Fibroblast of gingiva (primary cell): Measurements from ENCODE around the gene GPR21.

Source experiments
- DNase-seq: peaks from one replicate; pipeline ENCODE4 v3.0.0-alpha.2; 2011; ENCODE audit warnings: low read depth

Gene GPR21

GRCh38 chr9:123033864-123034601 lies 566 bp downstream of the GPR21 start:
- no peak for DNase-seq

- DNase-seq = no peak
Measured at GRCh38 chr9:123034881-123035510, 1.5 kb downstream of the GPR21 start.

- DNase-seq = no peak
Measured at GRCh38 chr9:123035791-123036190, 2.3 kb downstream of the GPR21 start.

- no peak for DNase-seq
Measured at GRCh38 chr9:123036893-123037545, 3.6 kb downstream of the GPR21 start.

GRCh38 chr9:123039617-123040219 lies 6.3 kb downstream of the GPR21 start:
- DNase-seq = no peak

- no peak for DNase-seq
Measured at GRCh38 chr9:123040801-123041200, 7.3 kb downstream of the GPR21 start.

- no peak for DNase-seq
Measured at GRCh38 chr9:123041489-123041888, 8.0 kb downstream of the GPR21 start.

- no peak for DNase-seq
Measured at GRCh38 chr9:123043081-123043939, 9.8 kb downstream of the GPR21 start.

- peak; percentile 70 for DNase-seq
Measured at GRCh38 chr9:123044586-123044985, 11.1 kb downstream of the GPR21 start.

GRCh38 chr9:123046406-123047195 lies 13.1 kb downstream of the GPR21 start:
- no peak for DNase-seq

GRCh38 chr9:123048748-123049147 lies 15.3 kb downstream of the GPR21 start:
- peak; percentile 58 for DNase-seq

- peak; percentile 70 for DNase-seq
Measured at GRCh38 chr9:123049589-123050222, 16.2 kb downstream of the GPR21 start.

- DNase-seq = no peak
Measured at GRCh38 chr9:123053046-123053445, 19.6 kb downstream of the GPR21 start.

- DNase-seq = no peak
Measured at GRCh38 chr9:123053711-123054110, 20.2 kb downstream of the GPR21 start.

- DNase-seq = peak; percentile 78
Measured at GRCh38 chr9:123058834-123059233, 25.4 kb downstream of the GPR21 start.

- DNase-seq = no peak
Measured at GRCh38 chr9:123059472-123060220, 26.2 kb downstream of the GPR21 start.

- no peak for DNase-seq
Measured at GRCh38 chr9:123061216-123061615, 27.7 kb downstream of the GPR21 start.

- peak; percentile 14 for DNase-seq
Measured at GRCh38 chr9:123062351-123063176, 29.1 kb downstream of the GPR21 start.

- peak; percentile 86 for DNase-seq
Measured at GRCh38 chr9:123063177-123063598, 29.7 kb downstream of the GPR21 start.
